Retinal pigment epithelial cell (primary cell): ENCODE data around the gene IVL.
A peak's percentile ranks its signal among the peaks of the same experiment; 100 is the strongest.

ENCODE experiments used
- DNase-seq: peaks from one replicate; pipeline ENCODE4 v3.0.0-alpha.2; 2010; ENCODE audit warnings: low read depth
- H3K4me3 ChIP-seq: 2 replicates; pipeline ENCODE4 v1.5.1; 2011; ENCODE audit warnings: mild to moderate bottlenecking, low read length, control low read depth, moderate library complexity
- CTCF ChIP-seq: conservative IDR thresholded peaks from 2 replicates; pipeline ENCODE4 v1.5.1; 2011; ENCODE audit warnings: low read depth, low read length, control low read depth, inconsistent platforms

IVL gene, protein sequence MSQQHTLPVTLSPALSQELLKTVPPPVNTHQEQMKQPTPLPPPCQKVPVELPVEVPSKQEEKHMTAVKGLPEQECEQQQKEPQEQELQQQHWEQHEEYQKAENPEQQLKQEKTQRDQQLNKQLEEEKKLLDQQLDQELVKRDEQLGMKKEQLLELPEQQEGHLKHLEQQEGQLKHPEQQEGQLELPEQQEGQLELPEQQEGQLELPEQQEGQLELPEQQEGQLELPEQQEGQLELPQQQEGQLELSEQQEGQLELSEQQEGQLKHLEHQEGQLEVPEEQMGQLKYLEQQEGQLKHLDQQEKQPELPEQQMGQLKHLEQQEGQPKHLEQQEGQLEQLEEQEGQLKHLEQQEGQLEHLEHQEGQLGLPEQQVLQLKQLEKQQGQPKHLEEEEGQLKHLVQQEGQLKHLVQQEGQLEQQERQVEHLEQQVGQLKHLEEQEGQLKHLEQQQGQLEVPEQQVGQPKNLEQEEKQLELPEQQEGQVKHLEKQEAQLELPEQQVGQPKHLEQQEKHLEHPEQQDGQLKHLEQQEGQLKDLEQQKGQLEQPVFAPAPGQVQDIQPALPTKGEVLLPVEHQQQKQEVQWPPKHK

GRCh38 chr1:152907686-152908601 is at the start of gene IVL:
Gene IVL (plus strand): TSS chr1:152908546. CDS start chr1:152909798, 1,252 bp downstream.
- peak; percentile 82 for DNase-seq
- TF ChIP-seq CTCF = no peak
- no peak within 1 kb of the TSS for H3K4me3 ChIP-seq

GRCh38 chr1:152859696-152860095 is 48.6 kb upstream of the IVL start, which contains the start of gene LCE7A:
Gene LCE7A (plus strand): TSS chr1:152859996. CDS start chr1:152860698, 702 bp downstream.
- no peak for TF ChIP-seq CTCF
- H3K4me3 ChIP-seq = no peak within 1 kb of the TSS
- DNase-seq = no peak

- no peak for DNase-seq
- no peak for TF ChIP-seq CTCF
- no peak overlapping the region for H3K4me3 ChIP-seq
Measured at GRCh38 chr1:152860129-152860528, 48.2 kb upstream of the IVL start.

DNA sequence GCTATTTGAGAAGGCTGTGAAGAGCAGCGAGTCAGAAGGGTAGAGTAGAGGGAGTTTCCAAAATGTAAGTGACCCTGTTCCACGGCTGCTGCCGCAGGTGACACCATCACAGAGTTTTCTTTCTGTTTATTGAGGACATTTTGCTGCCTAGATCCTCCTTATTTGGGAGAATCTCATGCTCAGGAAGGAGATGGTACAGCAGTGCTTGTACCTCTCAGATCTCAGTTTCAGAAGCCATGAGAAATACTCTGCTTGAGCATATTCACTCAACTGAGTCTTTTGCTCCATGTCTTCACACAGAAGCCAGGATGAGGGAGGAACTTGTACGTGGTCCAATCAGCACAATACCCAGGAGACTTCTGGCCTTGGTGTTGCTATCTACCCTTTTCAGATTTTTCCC is 47.0 kb upstream of the IVL start:
- DNase-seq = no peak
- H3K4me3 ChIP-seq = no peak overlapping the region
- no peak for TF ChIP-seq CTCF

DNA sequence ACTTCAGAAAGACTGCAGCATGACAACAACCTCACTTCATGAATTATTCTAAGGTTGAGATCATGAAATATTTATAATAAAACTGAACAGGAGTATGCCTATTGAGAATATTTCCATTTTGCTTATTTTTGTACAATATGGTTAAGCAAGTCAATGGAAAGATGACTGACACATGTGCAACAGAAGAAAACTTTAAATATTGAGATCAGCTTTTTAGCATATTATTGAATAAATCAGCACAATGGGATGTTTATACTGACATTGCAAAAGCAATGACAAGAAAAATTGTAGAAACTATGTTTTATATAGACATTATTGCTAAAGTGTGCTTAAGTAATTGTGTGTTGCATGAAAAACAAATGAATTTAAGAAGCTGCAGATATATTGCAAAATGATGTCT is 43.9 kb upstream of the IVL start:
- no peak overlapping the region for H3K4me3 ChIP-seq
- no peak for TF ChIP-seq CTCF

DNA sequence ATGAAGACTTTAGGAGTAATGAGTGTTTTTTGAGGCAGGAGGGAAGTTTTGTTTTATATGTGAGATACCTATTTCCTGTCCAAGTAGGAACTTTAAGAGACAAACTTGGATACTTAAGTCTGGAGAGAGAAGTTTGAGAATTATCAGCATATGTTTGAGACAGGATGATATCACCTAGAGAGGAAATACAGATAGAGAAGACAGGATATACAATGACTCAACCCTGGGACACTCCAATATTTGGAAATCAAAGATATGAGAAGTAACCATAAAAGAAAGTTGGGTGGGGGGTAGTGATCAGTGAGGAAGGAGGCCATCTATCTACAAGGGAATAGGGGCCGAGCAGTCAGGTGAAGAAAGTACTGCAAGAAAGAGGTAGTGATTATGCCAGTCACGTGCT is 42.0 kb upstream of the IVL start:
- no peak for TF ChIP-seq CTCF
- no peak for DNase-seq
- H3K4me3 ChIP-seq = no peak overlapping the region

More for the DNA sequence above, 43.9 kb upstream of the IVL start:
- DNase-seq = no peak
